Esophagus squamous epithelium (tissue), 5 donors: ENCODE results near the gene CCBE1. TPM values are rescaled to one million over a fixed set of nuclear protein-coding genes. Genes with fewer than 3 reads are reported as not detected.

Experiments
- DNase-seq: peaks from one replicate; lab custom pipeline; 2025; lab: John Stamatoyannopoulos, UW
- H3K27ac ChIP-seq, 4 donors: fragments of 200-600 bp; sonication (generic); one replicate each; pipeline ENCODE4 v1.5.1; 2016 to 2019; ENCODE audit warnings: mild to moderate bottlenecking in 1 of 4
- H3K27me3 ChIP-seq, 4 donors: fragments of 200-600 bp; sonication (generic); 1 replicate in 3 of 4; 2 replicates in 1 of 4; pipeline versions ENCODE4 v1.5.1 to v1.6.0; 2017 to 2021; ENCODE audit warnings: antibody characterized with exemption in 1 of 4
- H3K36me3 ChIP-seq, 3 donors: fragments of 200-600 bp; sonication (generic); one replicate each; pipeline ENCODE4 v1.5.1; 2016 to 2019
- H3K4me1 ChIP-seq, 3 donors: fragments of 200-600 bp; sonication (generic); one replicate each; pipeline ENCODE4 v1.5.1; 2017 to 2019
- H3K4me3 ChIP-seq, 4 donors: fragments of 200-600 bp; sonication (generic); 1 replicate in 3 of 4; 2 replicates in 1 of 4; pipeline ENCODE4 v1.5.1; 2016 to 2019; ENCODE audit warnings: mild to moderate bottlenecking in 2 of 4, moderate library complexity in 1 of 4
- H3K9me3 ChIP-seq, 3 donors: fragments of 200-600 bp; sonication (generic); one replicate each; pipeline ENCODE4 v1.5.1; 2016 to 2019
- POLR2A ChIP-seq, 4 donors: fragments of 450-650 bp; IDR thresholded peaks; one replicate each; pipeline ENCODE4 v1.6.1; 2017; ENCODE audit warnings: antibody characterized with exemption in 4 of 4, mild to moderate bottlenecking in 4 of 4, moderate library complexity in 3 of 4
- WGBS, 2 donors: methylation state at CpG; one replicate each; pipeline ENCODE4 v1.1.5; 2018; 5-methylcytosine and 5-hydroxymethylcytosine counted together
- intact Hi-C: fragments of 100-400 bp; cut with DNase I; formaldehyde crosslinking; loops from one replicate; pipeline ENCODE4 v1.15.0; 2022
- total RNA-seq, 4 donors: library from RNA; depleted of rRNA; stranded (reverse); fragments of >200 nt; gene quantifications; one replicate each; pipeline ENCODE4 v1.1.0, GENCODE V29; 2016
- TF ChIP-seq, protein P1 (sequence below), 6 experiments: fragments of 450-650 bp in 4 of 6; fragments of 200-600 bp in 2 of 6; sonication (generic) in 2 of 6; IDR thresholded peaks; one replicate each; pipeline ENCODE4 v1.5.1; 2016 to 2019; ENCODE audit warnings: antibody characterized with exemption in 6 of 6, mild to moderate bottlenecking in 4 of 6, moderate library complexity in 4 of 6
- donor health status: DM: yes; HTN: yes; CAD: no.

The CCBE1 gene
- total RNA-seq, 4 donors from 2014 or later, result 0.34 to 4.6 (median 1.3) TPM

DNA sequence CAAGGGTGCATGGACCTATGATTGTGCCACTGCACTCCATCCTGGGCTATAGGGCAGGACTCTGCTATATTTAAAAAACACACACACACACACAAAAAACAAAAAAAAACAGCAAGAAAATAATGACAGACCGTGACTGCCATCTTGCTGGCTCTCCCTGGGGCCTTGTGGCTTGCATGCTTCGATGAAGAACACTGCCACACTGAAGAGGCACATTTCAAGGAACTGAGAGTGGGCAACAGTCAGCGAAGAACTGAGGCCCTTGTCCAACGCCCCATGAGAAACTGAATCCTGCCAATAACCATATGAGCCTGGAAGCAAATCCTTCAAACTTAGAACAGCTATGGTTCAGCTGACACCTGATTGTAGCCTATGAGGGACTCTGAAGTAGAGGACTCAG is 158.1 kb downstream of the CCBE1 start:
- no peaks in the 10 kb centered on the region for H3K9me3 ChIP-seq
- H3K4me1 ChIP-seq, result no peaks in the 10 kb centered on the region
- intact Hi-C loops, result no loop called here
- TF ChIP-seq, protein P1, sequence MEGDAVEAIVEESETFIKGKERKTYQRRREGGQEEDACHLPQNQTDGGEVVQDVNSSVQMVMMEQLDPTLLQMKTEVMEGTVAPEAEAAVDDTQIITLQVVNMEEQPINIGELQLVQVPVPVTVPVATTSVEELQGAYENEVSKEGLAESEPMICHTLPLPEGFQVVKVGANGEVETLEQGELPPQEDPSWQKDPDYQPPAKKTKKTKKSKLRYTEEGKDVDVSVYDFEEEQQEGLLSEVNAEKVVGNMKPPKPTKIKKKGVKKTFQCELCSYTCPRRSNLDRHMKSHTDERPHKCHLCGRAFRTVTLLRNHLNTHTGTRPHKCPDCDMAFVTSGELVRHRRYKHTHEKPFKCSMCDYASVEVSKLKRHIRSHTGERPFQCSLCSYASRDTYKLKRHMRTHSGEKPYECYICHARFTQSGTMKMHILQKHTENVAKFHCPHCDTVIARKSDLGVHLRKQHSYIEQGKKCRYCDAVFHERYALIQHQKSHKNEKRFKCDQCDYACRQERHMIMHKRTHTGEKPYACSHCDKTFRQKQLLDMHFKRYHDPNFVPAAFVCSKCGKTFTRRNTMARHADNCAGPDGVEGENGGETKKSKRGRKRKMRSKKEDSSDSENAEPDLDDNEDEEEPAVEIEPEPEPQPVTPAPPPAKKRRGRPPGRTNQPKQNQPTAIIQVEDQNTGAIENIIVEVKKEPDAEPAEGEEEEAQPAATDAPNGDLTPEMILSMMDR (IDR thresholded peaks at IDR 0.05), result no peak
- no peak for TF ChIP-seq POLR2A (IDR thresholded peaks at IDR 0.05)
- no peak for DNase-seq
- no peaks in the 10 kb centered on the region for H3K27me3 ChIP-seq
- 78 to 93% methylated on average over 3 to 4 of the region's 4 CpGs for WGBS, 2 donors
- no peaks in the 10 kb centered on the region for H3K36me3 ChIP-seq
- H3K4me3 ChIP-seq, result no peak overlapping the region
- no peak overlapping the region for H3K27ac ChIP-seq

DNA sequence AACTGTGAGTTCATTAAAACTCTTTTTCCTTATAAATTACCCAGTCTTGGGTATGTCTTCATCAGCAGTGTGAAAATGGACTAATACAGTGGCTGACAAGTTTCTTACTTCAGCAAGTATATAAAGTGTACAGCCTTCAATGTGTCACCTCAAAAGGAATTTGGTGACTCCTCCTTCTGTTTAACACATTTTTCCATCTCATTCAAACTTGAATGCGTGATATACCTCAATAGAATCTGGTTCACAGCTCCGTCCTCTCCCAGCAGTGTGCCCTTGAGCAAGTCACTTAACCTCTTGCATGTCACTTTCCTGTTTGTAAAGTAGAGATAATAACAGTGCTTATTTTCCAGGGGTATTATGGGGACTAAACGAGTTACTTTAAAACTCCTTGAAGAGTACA is 159.6 kb downstream of the CCBE1 start:
- H3K27ac ChIP-seq, result no peak overlapping the region
- H3K4me3 ChIP-seq, result no peak overlapping the region
- no peaks in the 10 kb centered on the region for H3K36me3 ChIP-seq
- no peaks in the 10 kb centered on the region for H3K9me3 ChIP-seq
- no peaks in the 10 kb centered on the region for H3K27me3 ChIP-seq
- no peaks in the 10 kb centered on the region for H3K4me1 ChIP-seq
- no peak for DNase-seq
- WGBS, 2 donors, result 83 to 84% methylated on average over 3 of the region's 3 CpGs
- TF ChIP-seq, protein P1 (IDR thresholded peaks at IDR 0.05), result no peak
- TF ChIP-seq POLR2A (IDR thresholded peaks at IDR 0.05), result no peak
- intact Hi-C loops, result no loop called here

DNA sequence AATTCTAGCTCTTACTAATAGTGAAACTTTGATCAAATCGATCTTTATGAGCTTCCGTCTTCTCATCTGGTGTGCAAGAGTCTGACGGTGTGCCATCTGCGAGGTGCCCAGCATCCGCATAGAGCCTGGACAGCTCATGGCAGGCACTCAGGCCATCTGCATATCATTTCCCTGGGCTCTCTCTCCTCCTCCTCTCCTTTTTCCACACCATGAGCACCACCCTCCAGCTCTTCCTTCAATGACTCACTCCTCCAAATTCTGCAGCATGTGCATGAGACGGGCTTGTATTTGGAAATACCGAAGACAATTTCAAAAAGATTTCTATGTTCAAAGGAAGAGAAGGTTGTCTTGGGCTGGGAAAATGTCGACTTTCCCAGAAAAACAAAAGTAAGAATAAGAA is 161.1 kb downstream of the CCBE1 start:
- H3K36me3 ChIP-seq, result no peaks in the 10 kb centered on the region
- intact Hi-C loops, result no loop called here
- TF ChIP-seq, protein P1 (IDR thresholded peaks at IDR 0.05), result no peak
- TF ChIP-seq POLR2A (IDR thresholded peaks at IDR 0.05), result no peak
- H3K27ac ChIP-seq, result no peak overlapping the region
- no peaks in the 10 kb centered on the region for H3K4me1 ChIP-seq
- no peaks in the 10 kb centered on the region for H3K27me3 ChIP-seq
- H3K9me3 ChIP-seq, result no peaks in the 10 kb centered on the region
- DNase-seq, result no peak
- H3K4me3 ChIP-seq, result no peak overlapping the region
- 76 to 78% methylated on average over 7 to 8 of the region's 8 CpGs for WGBS, 2 donors

DNA sequence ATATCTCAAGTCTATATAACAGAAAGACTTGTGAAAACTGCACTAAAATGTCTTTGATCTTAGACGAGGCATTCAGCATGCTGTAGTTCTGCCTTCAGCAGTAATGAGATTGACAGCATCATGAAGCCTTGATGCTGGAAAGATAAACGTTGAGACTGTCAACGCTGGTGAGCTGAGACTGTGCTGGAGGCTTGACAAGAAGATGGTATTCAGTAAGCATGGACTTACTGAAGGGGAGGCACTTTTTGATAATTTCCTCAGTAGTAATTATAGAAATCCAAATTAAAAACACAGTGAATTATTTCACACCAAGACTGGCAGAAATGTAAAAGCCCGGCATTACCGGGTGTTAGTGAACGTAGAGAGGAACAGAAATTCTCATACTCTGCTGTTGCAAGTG is 162.2 kb downstream of the CCBE1 start:
- TF ChIP-seq, protein P1 (IDR thresholded peaks at IDR 0.05), result no peak
- no peak for TF ChIP-seq POLR2A (IDR thresholded peaks at IDR 0.05)
- Histone ChIP-seq H3K27ac (no peak overlapping the region), H3K36me3 (no peaks in the 10 kb centered on the region), H3K4me1 (no peaks in the 10 kb centered on the region), H3K4me3 (no peak overlapping the region), H3K9me3 (no peaks in the 10 kb centered on the region), H3K27me3 (no peaks in the 10 kb centered on the region)
- DNase-seq, result no peak
- 59 to 73% methylated on average over 6 of the region's 6 CpGs for WGBS, 2 donors
- intact Hi-C loops, result no loop called here

DNA sequence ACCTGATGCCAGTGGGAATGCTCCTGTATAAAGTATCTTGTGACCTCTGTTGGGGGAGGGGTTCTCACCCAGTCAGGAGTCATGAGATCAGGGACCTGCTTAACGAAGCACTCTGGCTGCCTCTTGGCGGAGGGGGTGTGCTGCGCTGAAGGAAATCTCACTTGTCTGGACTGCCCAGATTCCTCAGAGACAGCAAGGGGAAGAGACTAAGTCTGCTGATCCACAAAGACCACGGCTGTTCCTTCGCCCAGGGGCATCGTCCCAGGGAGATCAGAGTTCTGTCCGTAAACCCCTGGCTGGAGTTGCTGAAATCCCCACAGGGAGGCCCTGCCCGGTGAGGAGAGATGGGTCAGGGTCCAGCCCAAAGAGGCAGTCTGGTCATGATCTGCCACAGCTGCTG is 168.4 kb downstream of the CCBE1 start:
- H3K4me3 ChIP-seq, result no peak overlapping the region
- H3K36me3 ChIP-seq, result no peaks in the 10 kb centered on the region
- H3K9me3 ChIP-seq, result no peaks in the 10 kb centered on the region
- DNase-seq, result no peak
- no peaks in the 10 kb centered on the region for H3K4me1 ChIP-seq
- TF ChIP-seq POLR2A (IDR thresholded peaks at IDR 0.05), result no peak
- TF ChIP-seq, protein P1 (IDR thresholded peaks at IDR 0.05), result no peak
- H3K27me3 ChIP-seq, result no peaks in the 10 kb centered on the region
- intact Hi-C loops, result no loop called here
- H3K27ac ChIP-seq, result no peak overlapping the region
- 81% methylated on average over 5 of the region's 8 CpGs; no CpG with 5 or more reads in 1 of the 2 donors for WGBS, 2 donors
